ENCODE measurements around the gene KLHL28. TPM values are rescaled to one million over a fixed set of nuclear protein-coding genes. Genes with fewer than 3 reads are reported as not detected.

Gene KLHL28
- total and polyA plus RNA-seq, 10 of the 15 experiments (the other 5 are each of a cell fraction or from before 2014, with no cell fraction given), result 2.7 to 9.8 (median 6.2) TPM

GRCh38 chr14:44961151-44961553 lies 595 bp downstream of the KLHL28 start (continued):
- no peak for TF ChIP-seq E4F1 (IDR thresholded peaks at IDR 0.05; ENCODE audit: borderline replicate concordance, partially characterized antibody)
- no peak for TF ChIP-seq E2F4 (IDR thresholded peaks at IDR 0.05; ENCODE audit: low read depth, low read length)
- no peak for TF ChIP-seq CBFB (IDR thresholded peaks at IDR 0.05; ENCODE audit: low read depth)
- TF ChIP-seq SKIL (IDR thresholded peaks at IDR 0.05; ENCODE audit: low read depth, poor library complexity, severe bottlenecking), result peak; percentile 59
- 0 out of 2 replicates have a peak, but pooled peaks have one; percentile 29 for TF ChIP-seq BMI1 (IDR thresholded peaks at IDR 0.05; ENCODE audit: borderline replicate concordance)
- TF ChIP-seq SMAD5 (IDR thresholded peaks at IDR 0.05; ENCODE audit: low read depth), result no peak
- TF ChIP-seq SIN3A (IDR thresholded peaks at IDR 0.05; ENCODE audit: low read depth, low read length), result no peak; the same call in 1 of the 2 replicates
- TF ChIP-seq IKZF2 (IDR thresholded peaks at IDR 0.05), result 0 out of 4 replicates have a peak, but pooled peaks of 1 of the 2 experiments have one; percentile 43
- no peak for TF ChIP-seq YY1 (IDR thresholded peaks at IDR 0.05; ENCODE audit: low read depth, low read length)
- no peak for TF ChIP-seq CTCF (IDR thresholded peaks at IDR 0.05 in 2 of 3, conservative IDR thresholded peaks at IDR 0.05 in 1 of 3; ENCODE audit: control insufficient read depth in 2 of 3, extremely low read depth in 1 of 3, insufficient read depth in 1 of 3, low read depth in 3 of 3, low read length in 3 of 3)
- peak in 1 of 2 experiments; percentile 71; a peak in 2 of 3 replicates for TF ChIP-seq EGR1 (IDR thresholded peaks at IDR 0.05; ENCODE audit: borderline replicate concordance in 1 of 2, low read depth in 2 of 2, low read length in 2 of 2)
- TF ChIP-seq E2F8 (IDR thresholded peaks at IDR 0.05; ENCODE audit: low read depth, partially characterized antibody), result no peak
- TF ChIP-seq FOXM1 (IDR thresholded peaks at IDR 0.05; ENCODE audit: low read depth, low read length), result no peak
- TF ChIP-seq RELA (IDR thresholded peaks at IDR 0.05; ENCODE audit: borderline replicate concordance, partially characterized antibody), result no peak
- no peak for TF ChIP-seq STAT1 (conservative IDR thresholded peaks at IDR 0.05)
- no peak for TF ChIP-seq PAX5 (IDR thresholded peaks at IDR 0.05; ENCODE audit: borderline replicate concordance, low read depth, low read length)
- TF ChIP-seq ZZZ3 (IDR thresholded peaks at IDR 0.05; ENCODE audit: control insufficient read depth, insufficient read length, low read depth), result no peak
- TF ChIP-seq SMARCA5 (IDR thresholded peaks at IDR 0.05), result no peak
- TF ChIP-seq CBX5 (IDR thresholded peaks at IDR 0.05; ENCODE audit: low read depth), result 0 out of 2 replicates have a peak, but pooled peaks have one; percentile 5
- no peak for TF ChIP-seq CREM (IDR thresholded peaks at IDR 0.05; ENCODE audit: low read depth)
- no peak for TF ChIP-seq ESRRA (IDR thresholded peaks at IDR 0.05; ENCODE audit: low read length)

All from GM12878 (cell line).